Measurements from ENCODE around the gene PCGF2.

GRCh38 chr17:38720941-38721340, 27.2 kb downstream of the PCGF2 start:
- TF ChIP-seq CTCF (IDR thresholded peaks at IDR 0.05) (no peak), POLR2A (IDR thresholded peaks at IDR 0.05) (no peak)
